Smooth muscle cell of bladder (primary cell): ENCODE measurements around the gene EPOP. TPM values are rescaled to one million over a fixed set of nuclear protein-coding genes. Genes with fewer than 3 reads are reported as not detected.

Source experiments
- total RNA-seq: library from RNA; depleted of rRNA; stranded (reverse); fragments of >200 nt; gene quantifications from 2 replicates; pipeline ENCODE4 v1.2.3, GENCODE V29; 2014

The EPOP gene
- 0.43 and 0.83 TPM in 2 replicates for total RNA-seq

DNA sequence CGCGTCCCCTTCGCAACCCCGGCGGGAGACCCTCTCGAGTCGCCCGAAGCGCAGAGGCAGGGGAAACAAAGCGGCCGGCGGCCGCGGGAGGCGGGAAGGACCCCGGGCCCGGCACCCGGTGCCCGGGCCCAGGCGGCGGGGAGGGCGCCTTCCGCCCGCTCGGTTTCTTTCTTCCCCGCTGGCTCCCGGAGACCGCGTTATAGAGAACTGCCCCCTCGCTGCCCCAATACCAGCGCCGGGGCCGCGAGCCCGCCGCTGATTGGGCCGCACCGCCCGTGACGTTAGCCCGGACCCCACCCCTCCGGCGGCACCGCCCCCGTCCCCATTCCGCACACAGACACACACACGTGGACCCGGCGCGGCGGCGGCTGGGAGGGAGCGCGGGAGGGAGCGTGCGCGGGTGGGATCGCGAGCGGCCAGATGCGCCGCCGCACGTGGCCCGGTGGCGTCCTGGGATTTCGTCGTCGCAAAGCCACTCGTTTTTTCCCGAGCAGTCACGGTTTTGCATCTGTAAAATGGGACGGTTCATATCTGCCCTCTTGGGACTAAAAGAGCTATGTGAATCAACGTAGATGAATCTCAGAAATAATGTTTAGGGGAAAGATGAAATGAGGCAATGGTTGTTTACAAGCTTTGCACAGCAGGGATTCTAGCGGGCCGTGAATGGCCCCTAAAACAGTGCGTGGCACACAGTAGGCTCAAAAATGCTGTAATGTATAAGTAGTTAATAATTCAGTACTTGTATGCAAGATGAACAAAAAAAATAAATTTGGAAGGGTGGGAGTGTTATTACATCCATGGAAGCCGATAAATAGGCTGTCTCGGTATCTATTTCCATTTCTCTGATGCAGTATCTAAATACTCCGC, at the start of gene EPOP:
Gene EPOP (minus strand): TSS at position 209 of the 867 bp plus-strand sequence. CDS start 462 bp downstream, outside the sequence.

DNA sequence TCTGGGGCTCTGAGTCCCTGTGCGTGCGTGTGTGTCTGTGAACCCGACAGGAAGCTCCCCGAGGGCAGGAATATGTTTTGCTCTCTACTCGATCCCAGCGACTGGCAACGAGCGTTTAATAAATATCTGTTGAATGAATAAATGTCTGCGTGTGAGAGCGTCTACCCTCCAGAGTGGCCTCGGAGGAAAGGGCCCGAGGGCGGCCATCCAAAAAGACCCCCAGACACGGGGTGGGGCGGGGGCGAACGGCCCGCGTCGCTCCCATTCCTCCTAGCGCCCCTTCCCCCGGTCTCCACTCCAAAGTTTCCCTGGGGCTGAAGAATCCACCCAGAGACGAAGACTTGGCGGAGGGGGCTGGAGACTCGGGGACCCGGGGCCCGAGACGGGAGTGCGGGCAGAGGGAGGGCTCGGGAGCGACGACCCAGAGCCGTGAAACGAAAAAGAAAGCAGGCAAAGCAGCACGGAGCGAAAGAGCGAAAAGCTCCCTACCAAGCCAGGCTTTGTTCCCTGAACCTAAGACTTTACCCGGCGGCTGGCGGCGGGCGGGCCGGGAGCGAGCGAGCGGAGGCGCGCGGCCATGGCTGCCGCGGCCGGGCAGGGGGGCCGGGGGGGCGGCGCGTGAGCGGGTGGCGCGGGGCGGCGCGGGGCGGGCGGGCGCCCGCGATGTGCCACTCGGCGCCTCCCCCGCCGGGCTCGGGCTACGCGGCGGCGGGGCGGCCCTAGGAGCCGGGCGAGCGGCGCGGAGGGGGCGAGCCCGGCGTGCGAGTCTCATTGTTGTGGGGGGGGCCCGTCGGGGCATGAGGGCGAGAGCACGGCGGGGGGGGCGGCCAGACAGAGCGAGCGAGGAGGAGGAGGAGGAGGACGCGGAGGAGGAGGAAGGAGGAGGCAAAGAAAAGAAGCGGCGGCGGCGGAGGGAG, 30.1 kb upstream of the EPOP start, which contains the start of gene MLLT6:
Gene MLLT6 (plus strand): TSS at position 668 of the 917 bp plus-strand sequence. CDS start 360 bp downstream, outside the sequence.

Other genes starting within 250 kb of the EPOP start
- gene ARHGAP23, start 246.5 kb downstream of the EPOP start, total RNA-seq, result 12.2 and 17.4 TPM in 2 replicates
- gene SRCIN1, start 69.0 kb downstream of the EPOP start, total RNA-seq, result not detected in 2 replicates
- 15.8 and 27.6 TPM in 2 replicates for gene MLLT6, start 30.3 kb upstream of the EPOP start, total RNA-seq
- 3.1 and 4.7 TPM in 2 replicates for gene CISD3, start 55.4 kb upstream of the EPOP start, total RNA-seq
- gene PCGF2, start 73.4 kb upstream of the EPOP start, total RNA-seq, result 2.8 and 3.1 TPM in 2 replicates
- 365 and 434 TPM in 2 replicates for gene PSMB3, start 77.8 kb upstream of the EPOP start, total RNA-seq
- 26.6 and 41.3 TPM in 2 replicates for gene PIP4K2B, start 124.6 kb upstream of the EPOP start, total RNA-seq
- gene CWC25, start 150.4 kb upstream of the EPOP start, total RNA-seq, result 7.4 and 10.4 TPM in 2 replicates
- 3,070 and 3,076 TPM in 2 replicates for gene RPL23, start 178.8 kb upstream of the EPOP start, total RNA-seq
- 60.3 and 71.7 TPM in 2 replicates for gene LASP1, start 195.1 kb upstream of the EPOP start, total RNA-seq